ENCODE results near the gene CXorf38.
"Not testable (repeated sequence)": the region's sequence is repeated elsewhere in the genome, so short reads cannot be mapped to it uniquely, and the experiment has no call there.

The CXorf38 gene

GRCh38 chrX:40612511-40612910 is 34.9 kb downstream of the CXorf38 start:
- TF ChIP-seq CTCF (IDR thresholded peaks at IDR 0.05; ENCODE audit: insufficient read depth, missing control alignments), result no peak
- DNase-seq (ENCODE audit: insufficient read length, low spot score) (no peak), FAIRE-seq (no peak)

- TF ChIP-seq CTCF (IDR thresholded peaks at IDR 0.05; ENCODE audit: insufficient read depth, missing control alignments), result no peak
- DNase-seq (ENCODE audit: insufficient read length, low spot score) (no peak), FAIRE-seq (no peak)
Observed at GRCh38 chrX:40607381-40607780, 40.0 kb downstream of the CXorf38 start.

GRCh38 chrX:40603446-40603845 is 43.9 kb downstream of the CXorf38 start:
- FAIRE-seq (no peak), DNase-seq (ENCODE audit: insufficient read length, low spot score) (no peak)
- TF ChIP-seq CTCF (IDR thresholded peaks at IDR 0.05; ENCODE audit: insufficient read depth, missing control alignments), result no peak

GRCh38 chrX:40589616-40590321 is 57.6 kb downstream of the CXorf38 start:
- DNase-seq (ENCODE audit: insufficient read length, low spot score); FAIRE-seq: not testable (repeated sequence)

GRCh38 chrX:40587623-40588022 is 59.7 kb downstream of the CXorf38 start:
- FAIRE-seq; DNase-seq (ENCODE audit: insufficient read length, low spot score): not testable (repeated sequence)

GRCh38 chrX:40582811-40583210 is 64.5 kb downstream of the CXorf38 start:
- DNase-seq (ENCODE audit: insufficient read length, low spot score) (no peak), FAIRE-seq (no peak)
- TF ChIP-seq CTCF (IDR thresholded peaks at IDR 0.05; ENCODE audit: insufficient read depth, missing control alignments), result no peak

GRCh38 chrX:40582178-40582577 is 65.2 kb downstream of the CXorf38 start:
- FAIRE-seq; DNase-seq (ENCODE audit: insufficient read length, low spot score): not testable (repeated sequence)

- FAIRE-seq (no peak), DNase-seq (ENCODE audit: insufficient read length, low spot score) (no peak)
- no peak for TF ChIP-seq CTCF (IDR thresholded peaks at IDR 0.05; ENCODE audit: insufficient read depth, missing control alignments)
Observed at GRCh38 chrX:40581336-40581920, 65.9 kb downstream of the CXorf38 start.
